Endothelial cell of umbilical vein (primary cell): Measurements from ENCODE around the gene UFSP2. TPM values are rescaled to one million over a fixed set of nuclear protein-coding genes. Genes with fewer than 3 reads are reported as not detected.

ENCODE experiments used
- BruUV-seq: library from RNA; stranded (reverse); fragments of 400-500 nt; replicated peaks from 2 replicates; lab custom pipeline; 2021; lab: Mats Ljungman, UMichigan
- CTCF ChIA-PET: fragments of 300-600, 350-600 bp; sonication (Branson Sonifier 250); formaldehyde crosslinking; loops from one replicate; lab custom pipeline; 2021; ENCODE audit warnings: antibody characterized with exemption, inconsistent platforms; lab: Charles Lee
- POLR2A ChIA-PET: fragments of 300-600, 350-600 bp; sonication (Branson Sonifier 250); formaldehyde crosslinking; loops from one replicate; lab custom pipeline; 2021; ENCODE audit warnings: antibody characterized with exemption, inconsistent platforms; lab: Charles Lee
- DNase-seq: peaks from one replicate; pipeline ENCODE4 v3.0.0-alpha.2; 2011; ENCODE audit warnings: low read depth, low spot score
- FAIRE-seq: peaks from 2 replicates; lab custom pipeline; 2011; peaks lifted over from hg19 to GRCh38; lab: Jason Lieb, UNC
- H2AFZ ChIP-seq: 2 replicates; pipeline ENCODE4 v1.6.0; 2012; ENCODE audit warnings: low read depth, low read length, control low read depth, inconsistent platforms
- H3K27ac ChIP-seq: 2 replicates; pipeline ENCODE4 v1.5.1; 2011; ENCODE audit warnings: low read depth, mild to moderate bottlenecking, control low read depth, low read length, moderate library complexity; ENCODE audit not compliant: insufficient read depth
- H3K27me3 ChIP-seq, 2 experiments: 2 replicates each; pipeline versions ENCODE4 v1.6.0 to v1.6.1; 2011; ENCODE audit warnings: low read length in 2 of 2, mixed read lengths in 1 of 2; ENCODE audit not compliant: control insufficient read depth in 2 of 2, insufficient read depth in 2 of 2
- H3K36me3 ChIP-seq, 2 experiments: 2 replicates in 1 of 2; 3 replicates in 1 of 2; pipeline ENCODE4 v1.5.1; 2011; ENCODE audit warnings: low read length in 2 of 2, mild to moderate bottlenecking in 1 of 2, moderate library complexity in 1 of 2; ENCODE audit not compliant: control insufficient read depth in 2 of 2, insufficient read depth in 2 of 2; ENCODE audit errors: extremely low read depth in 1 of 2
- H3K4me1 ChIP-seq: 3 replicates; pipeline ENCODE4 v1.5.1; 2011; ENCODE audit warnings: mild to moderate bottlenecking, low read length; ENCODE audit not compliant: control insufficient read depth, insufficient read depth; ENCODE audit errors: extremely low read depth
- H3K4me2 ChIP-seq: 2 replicates; pipeline ENCODE4 v1.6.1; 2011; ENCODE audit warnings: low read length, control low read depth, mixed read lengths; ENCODE audit not compliant: insufficient read depth
- H3K4me3 ChIP-seq, 3 experiments: fragments of 200-600 bp in 1 of 3; sonication (generic), shearing (Covaris generic) in 1 of 3; replicated peaks in 1 of 3; 2 replicates each; pipeline ENCODE4 v1.5.1; 2011 to 2016; ENCODE audit warnings: control low read depth in 3 of 3, low read length in 3 of 3, mild to moderate bottlenecking in 2 of 3, inconsistent platforms in 1 of 3, low read depth in 1 of 3, moderate library complexity in 1 of 3; ENCODE audit not compliant: insufficient read depth in 1 of 3
- H3K79me2 ChIP-seq: 2 replicates; pipeline ENCODE4 v1.6.0; 2012; ENCODE audit warnings: low read length, inconsistent platforms; ENCODE audit not compliant: control insufficient read depth, insufficient read depth
- H3K9ac ChIP-seq: replicated peaks from 2 replicates; pipeline ENCODE3; 2011; ENCODE audit warnings: low read length, control low read depth; ENCODE audit not compliant: insufficient read depth; ENCODE audit errors: extremely low read depth
- H3K9me1 ChIP-seq: replicated peaks from 3 replicates; pipeline ENCODE4 v1.6.0; 2011; ENCODE audit warnings: mild to moderate bottlenecking, low read length; ENCODE audit not compliant: control insufficient read depth, insufficient read depth; ENCODE audit errors: extremely low read depth
- H3K9me3 ChIP-seq: replicated peaks from 2 replicates; pipeline ENCODE4 v1.5.1; 2012; ENCODE audit warnings: low read length, inconsistent platforms; ENCODE audit not compliant: control insufficient read depth, insufficient read depth
- H4K20me1 ChIP-seq: replicated peaks from 2 replicates; pipeline ENCODE3; 2011; ENCODE audit warnings: mild to moderate bottlenecking, low read length; ENCODE audit not compliant: control insufficient read depth, insufficient read depth; ENCODE audit errors: extremely low read depth
- EZH2 ChIP-seq: IDR thresholded peaks from 2 replicates; pipeline ENCODE4 v1.6.1; 2012; ENCODE audit warnings: borderline replicate concordance, low read depth, mild to moderate bottlenecking, moderate library complexity, low read length, inconsistent platforms; ENCODE audit not compliant: severe bottlenecking
- FOS ChIP-seq: IDR thresholded peaks from 2 replicates; pipeline ENCODE4 v1.6.1; 2011; ENCODE audit warnings: mild to moderate bottlenecking, low read length, moderate library complexity, borderline replicate concordance; ENCODE audit not compliant: insufficient read depth
- GATA2 ChIP-seq: IDR thresholded peaks from 2 replicates; pipeline ENCODE4 v1.7.0; 2011; ENCODE audit warnings: low read depth, mild to moderate bottlenecking, moderate library complexity, mixed read lengths, low read length; ENCODE audit not compliant: insufficient read length, insufficient read depth
- MYC ChIP-seq: IDR thresholded peaks from one replicate; pipeline ENCODE4 v1.6.1; 2011; ENCODE audit warnings: mild to moderate bottlenecking, low read depth, low read length
- POLR2A ChIP-seq: IDR thresholded peaks from 2 replicates; pipeline ENCODE4 v1.6.1; 2012; ENCODE audit warnings: low read depth, mild to moderate bottlenecking, control low read depth, low read length
- dilution Hi-C: fragments of 300-500 bp; cut with MboI; formaldehyde crosslinking; loops from one replicate; pipeline ENCODE4 v1.15.0; 2019; ENCODE audit warnings: low sequenced_read_pairs; ENCODE audit not compliant: extremely low pct_ligation_motif_present
- intact Hi-C: fragments of 100-400 bp; cut with micrococcal nuclease; formaldehyde crosslinking; loops from one replicate; pipeline ENCODE4 v1.10.0; 2022
- polyA plus RNA-seq, 4 experiments: library from polyadenylated mRNA; depleted of rRNA in 3 of 4; stranded (reverse) in 3 of 4; unstranded in 1 of 4; fragments of >200 nt; gene quantifications; 2 replicates each; pipeline versions ENCODE4 v1.2.1 to v1.2.3, GENCODE V29; 2011 to 2012; ENCODE audit warnings: missing spikeins in 1 of 4
- total RNA-seq: library from RNA; stranded (reverse); gene quantifications from 2 replicates; pipeline ENCODE4 v1.2.3, GENCODE V29; 2021
- TF ChIP-seq, protein P1 (sequence below): IDR thresholded peaks from 2 replicates; pipeline ENCODE4 v1.6.1; 2011; ENCODE audit not compliant: insufficient read depth, insufficient read length

Gene UFSP2
- total and polyA plus RNA-seq, 2 donors (not counting 3 experiments of a cell fraction or from before 2014, with no cell fraction given) = 25.2 to 26.7 TPM

DNA sequence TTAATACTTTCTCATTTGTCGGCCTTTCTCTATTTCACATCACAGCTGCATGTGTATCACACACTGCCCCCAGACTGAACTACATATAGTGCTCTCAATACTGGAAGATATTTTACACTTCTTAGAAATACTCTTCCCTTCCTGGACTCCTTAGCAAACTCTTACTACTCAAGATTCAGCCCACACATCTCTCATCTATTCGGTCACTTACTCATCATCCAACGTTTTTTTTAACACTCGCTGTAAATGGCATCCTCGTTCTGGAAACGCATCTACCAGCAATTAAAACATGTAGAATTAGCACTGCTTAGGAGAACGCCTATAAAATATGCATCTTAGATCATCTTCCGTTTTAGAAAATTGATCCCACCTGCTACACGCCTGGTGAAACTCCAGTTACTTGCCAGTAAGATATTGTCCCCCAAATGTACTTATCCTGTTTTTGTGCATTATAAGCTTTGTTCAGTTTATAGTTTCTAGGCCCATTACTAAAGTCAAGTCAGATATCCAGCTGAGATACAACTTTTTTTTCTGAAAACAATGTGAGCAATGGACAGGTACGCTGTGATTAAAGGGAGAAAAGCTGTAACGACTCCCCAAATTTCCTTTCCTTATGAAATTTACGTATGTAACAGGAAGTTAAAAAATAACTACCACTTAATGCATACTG, 31.1 kb downstream of the UFSP2 start:
- dilution Hi-C loops = loop anchor here (25.0 kb wide), 1 partner anchor 107 kb away; no protein-coding TSS in a partner anchor
- Histone ChIP-seq H3K27me3 (no peaks in the 10 kb centered on the region), H3K27ac (peak overlapping the region; percentile 96), H4K20me1 (no peaks in the 10 kb centered on the region), H3K9me1 (no peaks in the 10 kb centered on the region), H3K9ac (peak overlapping the region; percentile 95), H3K4me2 (peak overlapping the region; percentile 99), H3K79me2 (no peaks in the 10 kb centered on the region), H2AFZ (no peak overlapping the region), H3K4me1 (peaks cover 29% of the 10 kb centered on the region), H3K4me3 (peak overlapping the region in 1 of 3 experiments; percentile 87), H3K36me3 (no peaks in the 10 kb centered on the region), H3K9me3 (no peaks in the 10 kb centered on the region)
- CTCF ChIA-PET = interaction anchor here (1.0 to 4.2 kb wide), 6 partner anchors 9 to 643 kb away, joined by 3 to 24 read pairs (median 10); partner anchors contain the start of gene UFSP2
- TF ChIP-seq GATA2 = no peak
- no peak for TF ChIP-seq FOS
- TF ChIP-seq, protein P1, sequence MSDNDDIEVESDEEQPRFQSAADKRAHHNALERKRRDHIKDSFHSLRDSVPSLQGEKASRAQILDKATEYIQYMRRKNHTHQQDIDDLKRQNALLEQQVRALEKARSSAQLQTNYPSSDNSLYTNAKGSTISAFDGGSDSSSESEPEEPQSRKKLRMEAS = no peak
- TF ChIP-seq EZH2 = no peak
- no peak for TF ChIP-seq MYC
- TF ChIP-seq POLR2A = no peak
- DNase-seq (peak; percentile 28), FAIRE-seq (no peak)
- POLR2A ChIA-PET = no interaction called here
- intact Hi-C loops = loop anchor here (1.0 to 5.0 kb wide), 3 partner anchors 9 to 643 kb away; no protein-coding TSS in a partner anchor
- no TSS peak for BruUV-seq

DNA sequence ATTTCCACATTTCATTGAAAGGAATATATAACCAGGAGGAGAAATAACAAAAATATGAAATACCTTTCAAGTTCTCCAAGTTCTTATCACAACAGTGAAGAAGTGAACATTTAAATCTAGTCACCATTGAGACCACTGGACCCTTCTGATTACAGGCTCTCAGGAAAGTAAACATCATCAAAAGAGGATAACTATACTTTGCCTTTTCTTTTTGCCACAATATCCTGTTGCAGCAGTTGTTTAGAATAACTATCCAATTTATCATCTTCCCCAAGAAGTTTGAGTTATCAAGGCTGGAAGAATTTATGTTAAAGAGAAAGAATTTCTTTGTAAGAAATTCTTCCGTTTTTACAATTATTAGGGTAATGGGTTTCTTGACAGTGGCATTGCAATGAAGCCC, 33.6 kb downstream of the UFSP2 start:
- TF ChIP-seq EZH2 = no peak
- dilution Hi-C loops (loop anchor here (25.0 kb wide), 1 partner anchor 105 kb away; no protein-coding TSS in a partner anchor), intact Hi-C loops (no loop called here)
- H3K4me3 ChIP-seq = no peak overlapping the region
- no peak overlapping the region for H3K27ac ChIP-seq
- H3K79me2 ChIP-seq = no peaks in the 10 kb centered on the region
- DNase-seq (no peak), FAIRE-seq (no peak)
- H3K9me3 ChIP-seq = no peaks in the 10 kb centered on the region
- no peaks in the 10 kb centered on the region for H3K27me3 ChIP-seq
- ChIA-PET POLR2A (no interaction called here), CTCF (no interaction called here)
- H3K9ac ChIP-seq = no peak overlapping the region
- no peaks in the 10 kb centered on the region for H3K9me1 ChIP-seq
- BruUV-seq = no TSS peak
- H2AFZ ChIP-seq = no peak overlapping the region
- H3K36me3 ChIP-seq = no peaks in the 10 kb centered on the region
- no peaks in the 10 kb centered on the region for H4K20me1 ChIP-seq
- no peak overlapping the region for H3K4me2 ChIP-seq
- peaks cover 14% of the 10 kb centered on the region for H3K4me1 ChIP-seq
